ENCODE measurements around the gene KIAA1671. TPM values are rescaled to one million over a fixed set of nuclear protein-coding genes. Genes with fewer than 3 reads are reported as not detected.

The KIAA1671 gene
- total and polyA plus RNA-seq, 9 of the 15 experiments (the other 6 are each of a cell fraction or from before 2014, with no cell fraction given) = under 0.01 to 0.11 (median 0.02) TPM; not detected in 5

DNA sequence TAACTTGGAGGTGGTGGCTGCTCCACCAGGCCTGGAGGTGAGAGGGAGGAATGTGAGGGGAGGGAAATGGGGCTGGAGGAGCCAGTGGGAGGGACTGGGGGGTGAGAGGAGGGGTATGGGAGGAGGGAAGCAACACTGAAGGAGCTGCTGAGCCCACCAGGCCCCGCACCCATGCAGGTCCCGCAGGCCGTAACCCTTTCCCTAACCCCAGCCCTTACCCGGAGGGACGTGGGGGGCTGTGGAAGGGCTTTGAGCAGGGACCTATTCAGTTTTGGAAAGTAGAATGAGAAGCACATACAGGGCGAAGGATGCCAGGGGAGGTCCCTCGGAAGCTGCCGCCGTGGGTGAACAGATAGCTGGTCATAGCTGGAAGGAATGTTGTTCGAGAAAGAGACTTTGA, 213.3 kb downstream of the KIAA1671 start:
- Histone ChIP-seq H3K9me1 (ENCODE audit: control insufficient read depth, insufficient read depth, low read length) (no peaks in the 10 kb centered on the region), H2AFZ (ENCODE audit: low read depth, low read length) (no peak overlapping the region), H3K4me2 (ENCODE audit: insufficient read depth, low read length) (no peak overlapping the region), H3K27me3 (ENCODE audit: control insufficient read depth in 2 of 2, insufficient read depth in 2 of 2, low read length in 2 of 2) (peaks cover 0 to 11% of the 10 kb centered on the region in 2 experiments; a peak in 4 of 5 replicates), H4K20me1 (replicated peaks; ENCODE audit: control insufficient read depth, insufficient read depth, low read length) (no peaks in the 10 kb centered on the region; the same call in 1 of the 2 replicates), H3K9ac (ENCODE audit: insufficient read depth in 1 of 2, low read depth in 2 of 2, low read length in 2 of 2) (no peak overlapping the region), H3K27ac (ENCODE audit: extremely low read depth, low read depth, low read length) (no peak overlapping the region), H3K36me3 (ENCODE audit: control insufficient read depth, insufficient read depth, low read length) (no peaks in the 10 kb centered on the region), H3K4me1 (replicated peaks in 1 of 2; ENCODE audit: control insufficient read depth in 2 of 2, insufficient read depth in 2 of 2, low read length in 2 of 2) (no peaks in the 10 kb centered on the region), H3K79me2 (ENCODE audit: control insufficient read depth, insufficient read depth, low read length) (no peaks in the 10 kb centered on the region), H3K4me3 (no peak overlapping the region), H3K9me3 (replicated peaks; ENCODE audit: control insufficient read depth, insufficient read depth, low read depth, low read length) (no peaks in the 10 kb centered on the region)
- FAIRE-seq (no peak), DNase-seq (ENCODE audit: extremely low read depth in 1 of 4, low spot score in 3 of 4) (no peak), ATAC-seq (no peak)
- intact Hi-C loops (cut with micrococcal nuclease) = loop anchor here (5.0 kb wide), 1 partner anchor 83 kb away; no protein-coding TSS in a partner anchor
- ChIA-PET CTCF (ENCODE audit: low intra/inter-chr PET ratio) (no interaction called here), POLR2A (no interaction called here)
- in situ Hi-C loops (cut with MboI) = no loop called here
- WGBS (ENCODE audit: insufficient coverage, low coverage, missing lambda C conversion rate) = 0% methylated on average over 8 of the region's 10 CpGs
- no TSS peak for BruUV-seq (replicated peaks)
- TF ChIP-seq MTA2 (IDR thresholded peaks at IDR 0.05; ENCODE audit: low read depth) (no peak), PTBP1 (IDR thresholded peaks at IDR 0.05; ENCODE audit: low read depth, low read length) (no peak), NR2C2 (CRISPR knock-in tag; IDR thresholded peaks at IDR 0.05) (no peak), NR2C2 (tag; IDR thresholded peaks at IDR 0.05) (no peak), BRCA1 (IDR thresholded peaks at IDR 0.05) (no peak), BRCA1 (CRISPR knock-in tag; IDR thresholded peaks at IDR 0.05) (no peak), NBN (IDR thresholded peaks at IDR 0.05; ENCODE audit: low read depth) (no peak), RBFOX2 (IDR thresholded peaks at IDR 0.05; ENCODE audit: low read depth, low read length) (no peak)
- TF ChIP-seq, protein P1, sequence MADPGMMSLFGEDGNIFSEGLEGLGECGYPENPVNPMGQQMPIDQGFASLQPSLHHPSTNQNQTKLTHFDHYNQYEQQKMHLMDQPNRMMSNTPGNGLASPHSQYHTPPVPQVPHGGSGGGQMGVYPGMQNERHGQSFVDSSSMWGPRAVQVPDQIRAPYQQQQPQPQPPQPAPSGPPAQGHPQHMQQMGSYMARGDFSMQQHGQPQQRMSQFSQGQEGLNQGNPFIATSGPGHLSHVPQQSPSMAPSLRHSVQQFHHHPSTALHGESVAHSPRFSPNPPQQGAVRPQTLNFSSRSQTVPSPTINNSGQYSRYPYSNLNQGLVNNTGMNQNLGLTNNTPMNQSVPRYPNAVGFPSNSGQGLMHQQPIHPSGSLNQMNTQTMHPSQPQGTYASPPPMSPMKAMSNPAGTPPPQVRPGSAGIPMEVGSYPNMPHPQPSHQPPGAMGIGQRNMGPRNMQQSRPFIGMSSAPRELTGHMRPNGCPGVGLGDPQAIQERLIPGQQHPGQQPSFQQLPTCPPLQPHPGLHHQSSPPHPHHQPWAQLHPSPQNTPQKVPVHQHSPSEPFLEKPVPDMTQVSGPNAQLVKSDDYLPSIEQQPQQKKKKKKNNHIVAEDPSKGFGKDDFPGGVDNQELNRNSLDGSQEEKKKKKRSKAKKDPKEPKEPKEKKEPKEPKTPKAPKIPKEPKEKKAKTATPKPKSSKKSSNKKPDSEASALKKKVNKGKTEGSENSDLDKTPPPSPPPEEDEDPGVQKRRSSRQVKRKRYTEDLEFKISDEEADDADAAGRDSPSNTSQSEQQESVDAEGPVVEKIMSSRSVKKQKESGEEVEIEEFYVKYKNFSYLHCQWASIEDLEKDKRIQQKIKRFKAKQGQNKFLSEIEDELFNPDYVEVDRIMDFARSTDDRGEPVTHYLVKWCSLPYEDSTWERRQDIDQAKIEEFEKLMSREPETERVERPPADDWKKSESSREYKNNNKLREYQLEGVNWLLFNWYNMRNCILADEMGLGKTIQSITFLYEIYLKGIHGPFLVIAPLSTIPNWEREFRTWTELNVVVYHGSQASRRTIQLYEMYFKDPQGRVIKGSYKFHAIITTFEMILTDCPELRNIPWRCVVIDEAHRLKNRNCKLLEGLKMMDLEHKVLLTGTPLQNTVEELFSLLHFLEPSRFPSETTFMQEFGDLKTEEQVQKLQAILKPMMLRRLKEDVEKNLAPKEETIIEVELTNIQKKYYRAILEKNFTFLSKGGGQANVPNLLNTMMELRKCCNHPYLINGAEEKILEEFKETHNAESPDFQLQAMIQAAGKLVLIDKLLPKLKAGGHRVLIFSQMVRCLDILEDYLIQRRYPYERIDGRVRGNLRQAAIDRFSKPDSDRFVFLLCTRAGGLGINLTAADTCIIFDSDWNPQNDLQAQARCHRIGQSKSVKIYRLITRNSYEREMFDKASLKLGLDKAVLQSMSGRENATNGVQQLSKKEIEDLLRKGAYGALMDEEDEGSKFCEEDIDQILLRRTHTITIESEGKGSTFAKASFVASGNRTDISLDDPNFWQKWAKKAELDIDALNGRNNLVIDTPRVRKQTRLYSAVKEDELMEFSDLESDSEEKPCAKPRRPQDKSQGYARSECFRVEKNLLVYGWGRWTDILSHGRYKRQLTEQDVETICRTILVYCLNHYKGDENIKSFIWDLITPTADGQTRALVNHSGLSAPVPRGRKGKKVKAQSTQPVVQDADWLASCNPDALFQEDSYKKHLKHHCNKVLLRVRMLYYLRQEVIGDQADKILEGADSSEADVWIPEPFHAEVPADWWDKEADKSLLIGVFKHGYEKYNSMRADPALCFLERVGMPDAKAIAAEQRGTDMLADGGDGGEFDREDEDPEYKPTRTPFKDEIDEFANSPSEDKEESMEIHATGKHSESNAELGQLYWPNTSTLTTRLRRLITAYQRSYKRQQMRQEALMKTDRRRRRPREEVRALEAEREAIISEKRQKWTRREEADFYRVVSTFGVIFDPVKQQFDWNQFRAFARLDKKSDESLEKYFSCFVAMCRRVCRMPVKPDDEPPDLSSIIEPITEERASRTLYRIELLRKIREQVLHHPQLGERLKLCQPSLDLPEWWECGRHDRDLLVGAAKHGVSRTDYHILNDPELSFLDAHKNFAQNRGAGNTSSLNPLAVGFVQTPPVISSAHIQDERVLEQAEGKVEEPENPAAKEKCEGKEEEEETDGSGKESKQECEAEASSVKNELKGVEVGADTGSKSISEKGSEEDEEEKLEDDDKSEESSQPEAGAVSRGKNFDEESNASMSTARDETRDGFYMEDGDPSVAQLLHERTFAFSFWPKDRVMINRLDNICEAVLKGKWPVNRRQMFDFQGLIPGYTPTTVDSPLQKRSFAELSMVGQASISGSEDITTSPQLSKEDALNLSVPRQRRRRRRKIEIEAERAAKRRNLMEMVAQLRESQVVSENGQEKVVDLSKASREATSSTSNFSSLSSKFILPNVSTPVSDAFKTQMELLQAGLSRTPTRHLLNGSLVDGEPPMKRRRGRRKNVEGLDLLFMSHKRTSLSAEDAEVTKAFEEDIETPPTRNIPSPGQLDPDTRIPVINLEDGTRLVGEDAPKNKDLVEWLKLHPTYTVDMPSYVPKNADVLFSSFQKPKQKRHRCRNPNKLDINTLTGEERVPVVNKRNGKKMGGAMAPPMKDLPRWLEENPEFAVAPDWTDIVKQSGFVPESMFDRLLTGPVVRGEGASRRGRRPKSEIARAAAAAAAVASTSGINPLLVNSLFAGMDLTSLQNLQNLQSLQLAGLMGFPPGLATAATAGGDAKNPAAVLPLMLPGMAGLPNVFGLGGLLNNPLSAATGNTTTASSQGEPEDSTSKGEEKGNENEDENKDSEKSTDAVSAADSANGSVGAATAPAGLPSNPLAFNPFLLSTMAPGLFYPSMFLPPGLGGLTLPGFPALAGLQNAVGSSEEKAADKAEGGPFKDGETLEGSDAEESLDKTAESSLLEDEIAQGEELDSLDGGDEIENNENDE (IDR thresholded peaks at IDR 0.05; ENCODE audit: low read depth, low read length) = no peak
- TF ChIP-seq, protein P2, sequence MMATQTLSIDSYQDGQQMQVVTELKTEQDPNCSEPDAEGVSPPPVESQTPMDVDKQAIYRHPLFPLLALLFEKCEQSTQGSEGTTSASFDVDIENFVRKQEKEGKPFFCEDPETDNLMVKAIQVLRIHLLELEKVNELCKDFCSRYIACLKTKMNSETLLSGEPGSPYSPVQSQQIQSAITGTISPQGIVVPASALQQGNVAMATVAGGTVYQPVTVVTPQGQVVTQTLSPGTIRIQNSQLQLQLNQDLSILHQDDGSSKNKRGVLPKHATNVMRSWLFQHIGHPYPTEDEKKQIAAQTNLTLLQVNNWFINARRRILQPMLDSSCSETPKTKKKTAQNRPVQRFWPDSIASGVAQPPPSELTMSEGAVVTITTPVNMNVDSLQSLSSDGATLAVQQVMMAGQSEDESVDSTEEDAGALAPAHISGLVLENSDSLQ (IDR thresholded peaks at IDR 0.05) = no peak
